ENCODE measurements around the gene NHSL1. TPM values are rescaled to one million over a fixed set of nuclear protein-coding genes. Genes with fewer than 3 reads are reported as not detected.

The NHSL1 gene
- total and polyA plus RNA-seq, 7 experiments from 2014 or later: 0.05 to 1.2 (median 0.47) TPM; not detected in 1

DNA sequence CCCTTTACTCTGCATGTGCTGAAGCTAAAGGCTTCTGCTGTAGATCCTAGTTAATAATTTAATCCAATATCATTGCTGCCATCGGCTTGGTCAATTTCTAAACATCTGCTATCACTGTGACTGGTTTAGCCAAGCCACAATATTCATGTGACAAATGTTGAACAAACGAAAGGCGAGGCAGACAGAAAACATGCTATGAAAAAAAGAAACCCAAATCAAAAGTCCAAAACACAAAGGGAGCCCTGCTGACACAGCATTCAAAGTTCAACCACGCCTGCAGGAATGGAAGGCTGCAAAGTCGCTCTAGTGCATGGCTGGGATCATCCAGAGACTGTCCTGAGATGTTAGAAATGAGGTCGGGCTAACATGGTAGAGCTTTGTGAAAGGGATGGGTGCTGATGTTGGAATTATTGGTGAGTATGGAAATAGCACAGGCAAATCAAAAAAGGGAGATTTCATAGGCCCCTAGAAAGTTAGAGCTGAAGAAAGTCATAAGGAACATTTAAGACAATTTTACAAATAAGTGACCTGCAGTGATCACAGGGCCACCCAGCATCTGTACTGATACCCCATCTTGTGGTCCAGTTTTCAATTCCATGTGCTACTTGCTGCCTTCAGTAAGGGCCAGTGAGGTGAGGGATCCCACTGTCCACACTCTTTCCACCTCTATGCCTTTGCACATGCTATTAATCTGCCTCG, 8.8 kb upstream of the NHSL1 start:
- Mint-ChIP-seq H3K27ac (no peak overlapping the region), H3K4me1 (peaks cover 0 to 6% (median 0%) of the 10 kb centered on the region in 7 donors), H3K9me3 (no peaks in the 10 kb centered on the region), H3K27me3 (peaks cover 0 to 23% (median 4%) of the 10 kb centered on the region in 5 donors), H3K36me3 (no peaks in the 10 kb centered on the region), H3K4me3 (no peak overlapping the region)
- Histone ChIP-seq H3K4me3 (ENCODE audit: low read length) (no peak overlapping the region), H3K27me3 (ENCODE audit: control insufficient read depth in 2 of 2, insufficient read depth in 2 of 2, low read length in 2 of 2) (no peaks in the 10 kb centered on the region), H3K9me3 (ENCODE audit: control insufficient read depth in 2 of 3, low read length in 3 of 3) (no peaks in the 10 kb centered on the region), H3K36me3 (ENCODE audit: control insufficient read depth in 2 of 3, insufficient read depth in 3 of 3, low read length in 3 of 3) (no peaks in the 10 kb centered on the region), H3K4me1 (ENCODE audit: control insufficient read depth in 2 of 2, insufficient read depth in 2 of 2, low read length in 2 of 2) (no peaks in the 10 kb centered on the region), H3K27ac (ENCODE audit: low read depth, low read length) (no peak overlapping the region)
- ChIA-PET CTCF (interaction anchor here (0.7 to 6.7 kb wide), 8 partner anchors 10 to 772 kb away, joined by 3 to 120 read pairs (median 10); no protein-coding TSS in a partner anchor), POLR2A (interaction anchor here (1.2 to 2.7 kb wide), 3 partner anchors 52 to 81 kb away, joined by 3 to 16 read pairs (median 4); no protein-coding TSS in a partner anchor)
- intact Hi-C loops (cut with micrococcal nuclease): loop anchor here (2.0 to 10.0 kb wide), 5 partner anchors 135 to 506 kb away; no protein-coding TSS in a partner anchor
- DNase-seq (no peak), ATAC-seq (no peak)

- CTCF ChIA-PET: no interaction called here
- ATAC-seq (no peak), DNase-seq (no peak)
- Histone ChIP-seq H3K27ac (ENCODE audit: low read depth, low read length) (no peak overlapping the region), H3K9me3 (ENCODE audit: control insufficient read depth in 2 of 3, low read length in 3 of 3) (no peaks in the 10 kb centered on the region), H3K4me3 (ENCODE audit: low read length) (no peak overlapping the region), H3K4me1 (ENCODE audit: control insufficient read depth in 2 of 2, insufficient read depth in 2 of 2, low read length in 2 of 2) (no peaks in the 10 kb centered on the region), H3K27me3 (ENCODE audit: control insufficient read depth in 2 of 2, insufficient read depth in 2 of 2, low read length in 2 of 2) (no peaks in the 10 kb centered on the region), H3K36me3 (ENCODE audit: control insufficient read depth in 2 of 3, insufficient read depth in 3 of 3, low read length in 3 of 3) (no peaks in the 10 kb centered on the region)
- intact Hi-C loops (cut with micrococcal nuclease): loop anchor here (5.0 to 10.0 kb wide), 2 partner anchors 220 to 503 kb away; no protein-coding TSS in a partner anchor
- peaks cover 0 to 6% (median 0%) of the 10 kb centered on the region in 7 donors for H3K4me1 Mint-ChIP-seq
- no peaks in the 10 kb centered on the region for H3K9me3 Mint-ChIP-seq
- H3K27ac Mint-ChIP-seq: no peak overlapping the region
- peaks cover 0 to 28% (median 0%) of the 10 kb centered on the region in 5 donors for H3K27me3 Mint-ChIP-seq
- no peak overlapping the region for H3K4me3 Mint-ChIP-seq
- H3K36me3 Mint-ChIP-seq: no peaks in the 10 kb centered on the region
- POLR2A ChIA-PET: interaction anchor here (0.6 kb wide), 2 partner anchors 363 to 385 kb away, joined by 3 to 4 read pairs; no protein-coding TSS in a partner anchor
Observed at GRCh38 chr6:138504764-138505689, 5.7 kb upstream of the NHSL1 start.

GRCh38 chr6:138503881-138504680, 4.8 kb upstream of the NHSL1 start:
- H3K36me3 ChIP-seq (ENCODE audit: control insufficient read depth in 2 of 3, insufficient read depth in 3 of 3, low read length in 3 of 3): no peaks in the 10 kb centered on the region
- H3K27me3 ChIP-seq (ENCODE audit: control insufficient read depth in 2 of 2, insufficient read depth in 2 of 2, low read length in 2 of 2): no peaks in the 10 kb centered on the region
- ChIA-PET CTCF (interaction anchor here (1.4 kb wide), 1 partner anchor 75 kb away, joined by 4 read pairs; no protein-coding TSS in a partner anchor), POLR2A (no interaction called here)
- H3K27ac Mint-ChIP-seq: peak overlapping the region in 1 of 9 donors; percentile 4
- H3K36me3 Mint-ChIP-seq: no peaks in the 10 kb centered on the region
- H3K27me3 Mint-ChIP-seq: peaks cover 0 to 30% (median 0%) of the 10 kb centered on the region in 5 donors
- H3K27ac ChIP-seq (ENCODE audit: low read depth, low read length): no peak overlapping the region
- DNase-seq (no peak), ATAC-seq (no peak)
- no peaks in the 10 kb centered on the region for H3K9me3 Mint-ChIP-seq
- H3K9me3 ChIP-seq (ENCODE audit: control insufficient read depth in 2 of 3, low read length in 3 of 3): no peaks in the 10 kb centered on the region
- no peaks in the 10 kb centered on the region for H3K4me1 ChIP-seq (ENCODE audit: control insufficient read depth in 2 of 2, insufficient read depth in 2 of 2, low read length in 2 of 2)
- no peak overlapping the region for H3K4me3 ChIP-seq (ENCODE audit: low read length)
- H3K4me1 Mint-ChIP-seq: peaks cover 0 to 5% (median 0%) of the 10 kb centered on the region in 7 donors
- intact Hi-C loops (cut with micrococcal nuclease): loop anchor here in 1 of 2 donors (10.0 kb wide), 1 partner anchor 219 kb away; no protein-coding TSS in a partner anchor
- no peak overlapping the region for H3K4me3 Mint-ChIP-seq

DNA sequence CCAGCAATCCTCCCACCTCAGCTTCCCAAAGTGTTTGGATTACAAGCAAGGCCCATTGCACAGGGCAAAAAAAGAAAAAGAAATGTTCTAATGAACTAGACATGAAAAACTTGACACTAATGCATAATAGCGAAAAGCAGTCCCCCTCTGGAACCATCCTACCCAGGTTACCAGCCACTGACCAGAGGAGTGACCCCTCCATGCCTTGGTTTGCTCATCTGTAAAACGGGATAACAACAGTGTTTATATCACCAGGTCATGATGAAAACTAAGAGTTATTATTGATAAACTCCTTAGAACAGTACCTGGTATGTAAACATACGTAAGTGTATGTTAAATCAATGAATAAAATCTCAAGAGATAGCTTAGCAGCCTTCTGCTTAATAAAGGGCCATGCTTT, 3.3 kb upstream of the NHSL1 start:
- Mint-ChIP-seq H3K27ac (no peak overlapping the region), H3K4me1 (peaks cover 0 to 7% (median 0%) of the 10 kb centered on the region in 7 donors), H3K4me3 (no peak overlapping the region), H3K9me3 (no peaks in the 10 kb centered on the region), H3K36me3 (no peaks in the 10 kb centered on the region), H3K27me3 (peaks cover 0 to 35% (median 4%) of the 10 kb centered on the region in 5 donors)
- no peak for ATAC-seq
- no peaks in the 10 kb centered on the region for H3K4me1 ChIP-seq (ENCODE audit: control insufficient read depth in 2 of 2, insufficient read depth in 2 of 2, low read length in 2 of 2)
- peaks cover 0 to 3% of the 10 kb centered on the region in 2 donors for H3K27me3 ChIP-seq (ENCODE audit: control insufficient read depth in 2 of 2, insufficient read depth in 2 of 2, low read length in 2 of 2)
- intact Hi-C loops (cut with micrococcal nuclease): loop anchor here in 1 of 2 donors (10.0 kb wide), 1 partner anchor 218 kb away; no protein-coding TSS in a partner anchor
- H3K9me3 ChIP-seq (ENCODE audit: control insufficient read depth in 2 of 3, low read length in 3 of 3): no peaks in the 10 kb centered on the region
- H3K27ac ChIP-seq (ENCODE audit: low read depth, low read length): no peak overlapping the region
- H3K4me3 ChIP-seq (ENCODE audit: low read length): no peak overlapping the region
- no peaks in the 10 kb centered on the region for H3K36me3 ChIP-seq (ENCODE audit: control insufficient read depth in 2 of 3, insufficient read depth in 3 of 3, low read length in 3 of 3)
- POLR2A ChIA-PET: no interaction called here
- no peak for DNase-seq
- CTCF ChIA-PET: no interaction called here

GRCh38 chr6:138500867-138501446, 1.7 kb upstream of the NHSL1 start:
- no peak for DNase-seq
- Mint-ChIP-seq H3K4me3 (no peak overlapping the region), H3K27ac (no peak overlapping the region), H3K9me3 (no peaks in the 10 kb centered on the region), H3K27me3 (peaks cover 0 to 38% (median 13%) of the 10 kb centered on the region in 5 donors), H3K4me1 (peaks cover 0 to 7% (median 0%) of the 10 kb centered on the region in 7 donors), H3K36me3 (no peaks in the 10 kb centered on the region)
- ATAC-seq: no peak
- Histone ChIP-seq H3K4me1 (ENCODE audit: control insufficient read depth in 2 of 2, insufficient read depth in 2 of 2, low read length in 2 of 2) (no peaks in the 10 kb centered on the region), H3K27ac (ENCODE audit: low read depth, low read length) (no peak overlapping the region), H3K36me3 (ENCODE audit: control insufficient read depth in 2 of 3, insufficient read depth in 3 of 3, low read length in 3 of 3) (no peaks in the 10 kb centered on the region), H3K27me3 (ENCODE audit: control insufficient read depth in 2 of 2, insufficient read depth in 2 of 2, low read length in 2 of 2) (peaks cover 0 to 4% of the 10 kb centered on the region in 2 donors), H3K4me3 (ENCODE audit: low read length) (no peak overlapping the region), H3K9me3 (ENCODE audit: control insufficient read depth in 2 of 3, low read length in 3 of 3) (no peaks in the 10 kb centered on the region)
- CTCF ChIA-PET: interaction anchor here (0.8 kb wide), 1 partner anchor 71 kb away, joined by 3 read pairs; no protein-coding TSS in a partner anchor
- POLR2A ChIA-PET: no interaction called here
- intact Hi-C loops (cut with micrococcal nuclease): loop anchor here in 1 of 2 donors (10.0 kb wide), 1 partner anchor 216 kb away; no protein-coding TSS in a partner anchor
